Common myeloid progenitor, CD34-positive (primary cell): ENCODE measurements around the gene ZNF83. TPM values are rescaled to one million over a fixed set of nuclear protein-coding genes. Genes with fewer than 3 reads are reported as not detected.
"Not testable (repeated sequence)": the region's sequence is repeated elsewhere in the genome, so short reads cannot be mapped to it uniquely, and the experiment has no call there.

Source experiments
- CTCF ChIA-PET: fragments of 350-600 bp; sonication (Branson Sonifier 250); formaldehyde crosslinking; loops from one replicate; lab custom pipeline; 2021; ENCODE audit warnings: antibody characterized with exemption; lab: Charles Lee
- POLR2A ChIA-PET: fragments of 350-600 bp; sonication (Branson Sonifier 250); formaldehyde crosslinking; loops from one replicate; lab custom pipeline; 2021; ENCODE audit warnings: antibody characterized with exemption; lab: Charles Lee
- DNase-seq, 3 donors: peaks; one replicate each; pipeline versions ENCODE4 v3.0.0 to v3.0.0-alpha.2; 2013
- H3K27ac ChIP-seq, 2 experiments: 1 replicate in 1 of 2; 2 replicates in 1 of 2; pipeline ENCODE4 v1.7.0; 2013; ENCODE audit warnings: inconsistent platforms in 2 of 2, low read length in 2 of 2, mild to moderate bottlenecking in 2 of 2, low read depth in 1 of 2, moderate library complexity in 1 of 2; ENCODE audit not compliant: severe bottlenecking in 2 of 2, insufficient read depth in 1 of 2, poor library complexity in 1 of 2
- H3K27me3 ChIP-seq, 5 experiments: replicated peaks in 2 of 5; 1 replicate in 3 of 5; 2 replicates in 2 of 5; pipeline versions ENCODE4 v1.6.1 to v1.7.0; 2013; ENCODE audit warnings: low read length in 4 of 5, mild to moderate bottlenecking in 2 of 5, moderate library complexity in 2 of 5, inconsistent platforms in 1 of 5; ENCODE audit not compliant: insufficient read depth in 5 of 5, control insufficient read depth in 4 of 5
- H3K36me3 ChIP-seq, 4 experiments: 1 replicate in 2 of 4; 2 replicates in 2 of 4; pipeline versions ENCODE4 v1.6.1 to v1.7.0; 2013; ENCODE audit warnings: low read length in 3 of 4, control low read depth in 1 of 4, mild to moderate bottlenecking in 1 of 4; ENCODE audit not compliant: control insufficient read depth in 4 of 4, insufficient read depth in 4 of 4
- H3K4me1 ChIP-seq, 4 experiments: 1 replicate in 3 of 4; 2 replicates in 1 of 4; pipeline versions ENCODE4 v1.6.1 to v1.7.1; 2013; ENCODE audit warnings: low read length in 3 of 4, mild to moderate bottlenecking in 3 of 4, control low read depth in 1 of 4, inconsistent platforms in 1 of 4, moderate library complexity in 1 of 4; ENCODE audit not compliant: control insufficient read depth in 4 of 4, insufficient read depth in 4 of 4; ENCODE audit errors: control extremely low read depth in 1 of 4
- H3K4me3 ChIP-seq, 7 experiments: 1 replicate in 4 of 7; 2 replicates in 3 of 7; pipeline versions ENCODE4 v1.5.1 to v1.7.0; 2013; ENCODE audit warnings: mild to moderate bottlenecking in 7 of 7, low read length in 6 of 7, moderate library complexity in 6 of 7, inconsistent platforms in 2 of 7, low read depth in 2 of 7, control low read depth in 1 of 7; ENCODE audit not compliant: insufficient read depth in 4 of 7, control insufficient read depth in 1 of 7; ENCODE audit errors: extremely low read depth in 1 of 7
- H3K9me3 ChIP-seq, 5 experiments: 1 replicate in 4 of 5; 2 replicates in 1 of 5; pipeline versions ENCODE4 v1.6.1 to v1.7.1; 2013; ENCODE audit warnings: low read length in 4 of 5, mild to moderate bottlenecking in 2 of 5, inconsistent platforms in 1 of 5, low read depth in 1 of 5, moderate library complexity in 1 of 5; ENCODE audit not compliant: control insufficient read depth in 4 of 5, insufficient read depth in 2 of 5; ENCODE audit errors: control extremely low read depth in 1 of 5
- WGBS: methylation state at CpG from one replicate; pipeline ENCODE4 v1.1.5; 2013; ENCODE audit not compliant: insufficient coverage; 5-methylcytosine and 5-hydroxymethylcytosine counted together
- polyA plus RNA-seq: library from polyadenylated mRNA; unstranded; fragments of 120-200 nt; gene quantifications from one replicate; pipeline ENCODE4 v1.2.1, GENCODE V29; 2013

ZNF83 gene
- polyA plus RNA-seq = 101 TPM

DNA sequence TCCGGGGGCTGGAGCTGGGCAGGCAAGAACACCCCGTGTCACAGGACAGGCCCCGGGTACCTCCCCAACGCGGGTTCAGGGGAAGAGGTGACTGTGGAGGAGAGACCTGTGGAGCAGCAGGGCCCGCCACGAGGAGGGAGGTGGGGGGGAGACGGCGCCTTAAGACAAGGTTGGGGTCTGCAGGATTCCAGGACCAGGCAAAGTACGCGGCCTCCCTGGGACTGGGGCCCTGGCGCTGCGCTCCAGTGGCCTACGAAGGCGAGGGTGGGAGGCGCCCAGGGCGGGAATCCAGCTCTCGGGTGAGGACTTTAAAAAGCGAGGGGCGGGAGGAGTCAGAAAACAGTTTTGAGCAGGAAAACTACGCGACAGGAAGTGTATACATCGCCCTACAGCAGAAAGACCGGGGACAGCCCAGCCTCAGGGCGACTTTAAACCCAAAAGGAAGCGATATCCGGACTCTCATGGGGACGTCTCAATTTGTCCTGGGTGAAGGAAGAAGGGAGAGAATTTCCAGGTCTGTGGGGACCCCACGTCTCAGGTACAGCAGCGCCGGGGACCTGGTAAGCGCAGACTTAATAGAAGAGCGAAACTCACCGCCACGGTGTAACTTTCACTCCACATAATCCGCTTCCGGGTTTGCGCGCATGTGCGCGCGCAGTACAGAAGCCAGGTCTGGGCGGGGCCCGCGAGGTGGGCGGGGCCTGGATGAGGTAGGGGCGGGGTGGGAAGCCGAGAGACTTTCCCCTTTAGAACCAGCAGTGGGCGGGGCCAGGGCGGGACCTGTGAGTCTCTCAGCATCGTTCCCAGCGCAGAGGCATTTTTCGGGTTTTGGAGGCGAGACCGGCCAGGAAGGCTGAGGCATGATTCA is at the start of gene ZNF83:
Gene ZNF83 (minus strand): TSS at position 638 of the 868 bp plus-strand sequence.
- H3K27me3 ChIP-seq = no peaks in the 10 kb centered on the region
- peaks cover 0 to 19% (median 14%) of the 10 kb centered on the region in 4 experiments for H3K4me1 ChIP-seq
- under 1% methylated on average over 35 of the region's 55 CpGs for WGBS
- POLR2A ChIA-PET = no interaction called here
- CTCF ChIA-PET = no interaction called here
- peak within 1 kb of the TSS; percentile 67 to 98 (median 91) for H3K4me3 ChIP-seq
- H3K9me3 ChIP-seq = no peaks in the 10 kb centered on the region
- DNase-seq = peak; percentile 90 to 95 (median 94)
- H3K36me3 ChIP-seq = peaks cover 0 to 14% (median 1%) of the 10 kb centered on the region in 4 experiments
- peak within 1 kb of the TSS; percentile 93 to 96 for H3K27ac ChIP-seq

DNA sequence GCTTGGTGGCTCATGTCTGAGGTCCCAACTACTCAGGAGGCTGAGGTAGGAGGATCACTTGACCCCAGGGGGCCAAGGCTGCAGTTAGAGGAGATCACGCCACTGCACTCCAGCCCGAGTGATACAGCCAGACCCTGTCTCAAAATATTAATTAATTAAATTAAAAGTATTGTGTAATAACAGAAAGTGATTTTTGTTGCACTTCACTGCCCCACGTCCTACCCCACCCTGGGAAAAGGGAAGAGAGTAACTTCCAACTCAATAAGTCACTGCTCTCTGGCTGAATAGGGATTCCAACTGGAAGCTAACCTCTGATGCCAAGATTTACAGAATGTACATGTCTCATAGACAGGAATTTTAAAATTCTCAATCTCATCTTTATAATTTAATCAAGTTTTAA is 49.5 kb upstream of the ZNF83 start:
- ChIA-PET POLR2A (no interaction called here), CTCF (interaction anchor here (0.9 kb wide), 1 partner anchor 12 kb away, joined by 4 read pairs; no protein-coding TSS in a partner anchor)
- no CpG with 5 or more reads among the region's 3 CpGs for WGBS
- Histone ChIP-seq H3K4me1 (peaks cover 0 to 25% (median 17%) of the 10 kb centered on the region in 4 experiments), H3K27ac (no peak overlapping the region), H3K9me3 (peaks cover 0 to 10% (median 0%) of the 10 kb centered on the region in 5 experiments), H3K4me3 (peak overlapping the region in 1 of 7 experiments; percentile 28), H3K36me3 (peaks cover 0 to 13% (median 9%) of the 10 kb centered on the region in 4 experiments), H3K27me3 (no peaks in the 10 kb centered on the region)
- no peak for DNase-seq

DNA sequence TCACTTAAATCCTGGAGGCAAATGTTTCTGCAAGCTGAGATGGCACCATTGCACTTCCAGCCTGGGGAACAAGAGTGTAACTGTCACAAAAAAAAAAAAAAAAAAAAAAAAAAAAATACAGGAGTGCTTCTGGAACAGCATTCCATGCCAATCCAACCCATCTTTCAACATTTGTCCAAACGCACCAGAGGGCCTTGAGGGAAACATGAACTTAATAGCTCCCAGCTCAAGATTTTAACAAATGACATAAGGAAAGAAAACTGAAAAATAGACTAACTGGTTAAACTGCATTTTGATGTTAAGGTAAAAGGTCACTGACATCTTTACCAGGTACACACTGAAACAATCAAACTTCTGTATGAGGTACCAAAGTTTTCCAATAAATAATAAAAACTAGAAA is 47.7 kb upstream of the ZNF83 start:
- H3K4me3 ChIP-seq = no peak overlapping the region
- no CpG with 5 or more reads among the region's 1 CpG for WGBS
- peaks cover 0 to 18% (median 10%) of the 10 kb centered on the region in 4 experiments for H3K36me3 ChIP-seq
- no peak for DNase-seq
- H3K27me3 ChIP-seq = no peaks in the 10 kb centered on the region
- ChIA-PET CTCF (no interaction called here), POLR2A (no interaction called here)
- peaks cover 0 to 13% (median 11%) of the 10 kb centered on the region in 4 experiments for H3K4me1 ChIP-seq
- H3K9me3 ChIP-seq = peaks cover 0 to 7% (median 0%) of the 10 kb centered on the region in 5 experiments
- H3K27ac ChIP-seq = no peak overlapping the region

DNA sequence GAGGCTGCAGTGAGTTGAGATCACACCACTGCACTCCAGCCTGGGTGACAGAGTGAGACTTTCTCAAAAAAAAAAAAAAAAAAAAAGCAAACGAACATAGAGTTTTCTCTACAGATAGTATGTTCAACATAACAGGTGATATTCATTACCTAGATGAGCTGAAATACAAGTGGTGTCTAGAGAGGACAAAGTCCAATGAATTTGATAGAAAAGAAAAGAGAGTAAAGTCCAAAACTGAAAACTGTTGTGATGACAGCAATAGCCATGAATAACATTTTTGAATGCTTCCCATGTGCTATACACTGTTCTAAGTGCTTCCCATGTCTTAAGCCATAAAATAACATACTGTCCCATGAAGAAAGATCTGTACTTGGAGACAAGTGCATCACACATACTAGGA is 43.1 kb upstream of the ZNF83 start:
- H3K4me1 ChIP-seq, H3K4me3 ChIP-seq, CTCF ChIA-PET, DNase-seq, H3K27me3 ChIP-seq, H3K27ac ChIP-seq, POLR2A ChIA-PET: not testable (repeated sequence)
- Histone ChIP-seq H3K9me3 (peaks cover 0 to 16% (median 0%) of the 10 kb centered on the region in 5 experiments), H3K36me3 (peaks cover 0 to 24% (median 15%) of the 10 kb centered on the region in 4 experiments)
- no CpG with 5 or more reads among the region's 1 CpG for WGBS

DNA sequence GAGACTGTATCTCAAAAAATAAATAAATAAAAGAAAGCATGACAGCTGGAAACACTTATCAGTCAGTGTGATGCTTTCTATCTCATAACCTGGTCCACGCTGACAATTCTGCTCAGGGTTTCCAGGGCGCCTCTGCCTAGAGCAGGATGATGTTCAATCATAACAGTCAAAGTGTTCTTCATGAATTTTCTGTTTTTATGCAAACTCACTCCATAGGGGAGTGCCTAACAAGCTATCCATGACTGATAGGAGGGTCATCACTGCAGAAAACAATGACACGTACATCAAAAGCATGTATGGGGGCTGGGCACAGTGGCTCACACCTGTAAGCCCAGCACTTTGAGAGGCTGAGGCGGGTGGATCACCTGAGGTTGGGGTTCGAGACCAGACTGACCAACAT is 41.4 kb upstream of the ZNF83 start:
- no peaks in the 10 kb centered on the region for H3K27me3 ChIP-seq
- POLR2A ChIA-PET = no interaction called here
- no peaks in the 10 kb centered on the region for H3K4me1 ChIP-seq
- H3K4me3 ChIP-seq = no peak overlapping the region
- H3K9me3 ChIP-seq = peaks cover 0 to 23% (median 3%) of the 10 kb centered on the region in 5 experiments
- no peak overlapping the region for H3K27ac ChIP-seq
- peaks cover 0 to 34% (median 17%) of the 10 kb centered on the region in 4 experiments for H3K36me3 ChIP-seq
- CTCF ChIA-PET = no interaction called here
- no peak for DNase-seq
- WGBS = 83% methylated on average over 4 of the region's 5 CpGs

DNA sequence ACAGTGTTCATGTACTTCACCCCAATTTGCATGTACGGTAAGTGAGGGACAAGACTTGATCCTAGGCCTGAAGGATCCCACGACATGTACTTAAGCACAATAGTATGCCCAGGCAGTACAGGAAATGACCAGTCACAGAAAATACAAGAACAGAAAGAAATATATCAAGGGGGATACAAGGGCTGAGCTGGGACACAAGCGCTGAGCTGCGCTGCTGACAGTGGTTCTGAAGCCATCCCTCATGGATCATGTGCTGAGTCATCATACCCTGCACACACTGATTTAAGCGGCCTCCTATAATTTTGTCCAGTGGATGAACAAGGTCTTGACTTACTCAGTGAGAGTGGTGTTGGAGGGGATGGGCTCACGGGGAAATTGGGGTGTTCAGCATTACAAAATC is 37.1 kb upstream of the ZNF83 start:
- 94% methylated on average over 5 of the region's 6 CpGs for WGBS
- H3K27ac ChIP-seq, H3K4me3 ChIP-seq, DNase-seq, POLR2A ChIA-PET, CTCF ChIA-PET, H3K4me1 ChIP-seq, H3K27me3 ChIP-seq: not testable (repeated sequence)
- H3K9me3 ChIP-seq = peaks cover 0 to 22% (median 2%) of the 10 kb centered on the region in 5 experiments
- H3K36me3 ChIP-seq = peaks cover 0 to 40% (median 10%) of the 10 kb centered on the region in 4 experiments

DNA sequence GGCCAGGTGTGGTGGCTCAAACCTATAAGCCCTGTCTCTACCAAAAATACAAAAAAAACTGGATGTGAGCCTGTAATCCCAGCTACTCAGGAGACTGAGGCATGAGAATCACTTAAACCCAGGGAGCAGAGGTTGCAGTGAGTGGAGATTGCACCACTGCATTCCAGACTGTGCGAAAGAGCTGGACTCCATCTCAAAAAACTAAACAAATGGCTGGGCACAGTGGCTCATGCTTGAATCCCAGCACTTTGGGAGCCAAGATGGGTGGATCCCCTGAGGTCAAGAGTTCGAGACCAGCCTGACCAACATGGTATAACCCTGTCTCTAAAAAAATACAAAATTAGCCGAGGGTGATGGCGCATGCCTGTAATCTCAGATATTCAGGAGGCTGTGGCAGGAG is 34.9 kb upstream of the ZNF83 start:
- POLR2A ChIA-PET = no interaction called here
- H3K4me1 ChIP-seq = no peaks in the 10 kb centered on the region
- no peak for DNase-seq
- CTCF ChIA-PET = no interaction called here
- no peaks in the 10 kb centered on the region for H3K27me3 ChIP-seq
- peaks cover 0 to 34% (median 14%) of the 10 kb centered on the region in 4 experiments for H3K36me3 ChIP-seq
- peaks cover 0 to 20% (median 2%) of the 10 kb centered on the region in 5 experiments for H3K9me3 ChIP-seq
- H3K4me3 ChIP-seq = no peak overlapping the region
- H3K27ac ChIP-seq = no peak overlapping the region
- WGBS = 95% methylated on average over 3 of the region's 4 CpGs
